ENCODE data around the gene RBM28. TPM values are rescaled to one million over a fixed set of nuclear protein-coding genes. Genes with fewer than 3 reads are reported as not detected.

The RBM28 gene
- polyA plus RNA-seq, 1 donor (not counting 4 experiments of a cell fraction or from before 2014, with no cell fraction given), result 36.4 TPM

- H3K27ac ChIP-seq (ENCODE audit: control insufficient read depth, insufficient read depth, low read length), result no peak overlapping the region
- H3K4me2 ChIP-seq (ENCODE audit: control insufficient read depth, extremely low read depth, insufficient read depth, low read depth, low read length), result no peak overlapping the region
- H3K4me1 ChIP-seq (ENCODE audit: control insufficient read depth, extremely low read depth, insufficient read depth, low read length), result peaks cover 4% of the 10 kb centered on the region
- H2AFZ ChIP-seq (ENCODE audit: control insufficient read depth, low read length), result no peak overlapping the region
- no peaks in the 10 kb centered on the region for H3K9me3 ChIP-seq (ENCODE audit: control insufficient read depth, low read depth, low read length)
- H3K79me2 ChIP-seq (ENCODE audit: control insufficient read depth, insufficient read depth, low read length), result no peaks in the 10 kb centered on the region
- H3K9me1 ChIP-seq (ENCODE audit: control insufficient read depth, extremely low read depth, insufficient read depth, low read length), result no peaks in the 10 kb centered on the region
- no peaks in the 10 kb centered on the region for H3K36me3 ChIP-seq (ENCODE audit: control insufficient read depth in 2 of 2, extremely low read depth in 1 of 2, insufficient read depth in 2 of 2, low read length in 2 of 2)
- dilution Hi-C loops (cut with MboI; ENCODE audit: extremely low pct_ligation_motif_present, low sequenced_read_pairs), result no loop called here
- DNase-seq (ENCODE audit: low read depth, low spot score), result no peak
- peaks cover 39% of the 10 kb centered on the region for H3K27me3 ChIP-seq (ENCODE audit: control insufficient read depth, extremely low read depth, insufficient read depth, low read length)
- H3K4me3 ChIP-seq (ENCODE audit: control insufficient read depth in 2 of 3, extremely low read depth in 1 of 3, insufficient read depth in 2 of 3, low read depth in 1 of 3, low read length in 3 of 3), result no peak overlapping the region
- TF ChIP-seq EZH2 (IDR thresholded peaks at IDR 0.05; ENCODE audit: low read length) (no peak), CTCF (optimal IDR thresholded peaks at IDR 0.05 in 1 of 3, IDR thresholded peaks at IDR 0.05 in 1 of 3, conservative IDR thresholded peaks at IDR 0.05 in 1 of 3; ENCODE audit: extremely low read depth in 1 of 3, insufficient read depth in 2 of 3, low read length in 3 of 3) (no peak)
- no peak overlapping the region for H3K9ac ChIP-seq (ENCODE audit: control insufficient read depth, extremely low read depth, insufficient read depth, low read length)
- no peak for FAIRE-seq
- no peaks in the 10 kb centered on the region for H4K20me1 ChIP-seq (ENCODE audit: control insufficient read depth, extremely low read depth, insufficient read depth, low read length)
Measured at GRCh38 chr7:128352636-128353035, 8.9 kb upstream of the RBM28 start.

GRCh38 chr7:128352153-128352537 is 8.4 kb upstream of the RBM28 start:
- Histone ChIP-seq H3K4me1 (ENCODE audit: control insufficient read depth, extremely low read depth, insufficient read depth, low read length) (peaks cover 4% of the 10 kb centered on the region), H3K9me1 (ENCODE audit: control insufficient read depth, extremely low read depth, insufficient read depth, low read length) (no peaks in the 10 kb centered on the region), H3K27ac (ENCODE audit: control insufficient read depth, insufficient read depth, low read length) (no peak overlapping the region), H3K36me3 (ENCODE audit: control insufficient read depth in 2 of 2, extremely low read depth in 1 of 2, insufficient read depth in 2 of 2, low read length in 2 of 2) (no peaks in the 10 kb centered on the region), H3K27me3 (ENCODE audit: control insufficient read depth, extremely low read depth, insufficient read depth, low read length) (peaks cover 39% of the 10 kb centered on the region), H3K4me3 (ENCODE audit: control insufficient read depth in 2 of 3, extremely low read depth in 1 of 3, insufficient read depth in 2 of 3, low read depth in 1 of 3, low read length in 3 of 3) (no peak overlapping the region), H3K4me2 (ENCODE audit: control insufficient read depth, extremely low read depth, insufficient read depth, low read depth, low read length) (no peak overlapping the region), H2AFZ (ENCODE audit: control insufficient read depth, low read length) (no peak overlapping the region), H3K9ac (ENCODE audit: control insufficient read depth, extremely low read depth, insufficient read depth, low read length) (no peak overlapping the region), H4K20me1 (ENCODE audit: control insufficient read depth, extremely low read depth, insufficient read depth, low read length) (no peaks in the 10 kb centered on the region), H3K9me3 (ENCODE audit: control insufficient read depth, low read depth, low read length) (no peaks in the 10 kb centered on the region), H3K79me2 (ENCODE audit: control insufficient read depth, insufficient read depth, low read length) (no peaks in the 10 kb centered on the region)
- TF ChIP-seq EZH2 (IDR thresholded peaks at IDR 0.05; ENCODE audit: low read length) (peak; percentile 31), CTCF (optimal IDR thresholded peaks at IDR 0.05 in 1 of 3, IDR thresholded peaks at IDR 0.05 in 1 of 3, conservative IDR thresholded peaks at IDR 0.05 in 1 of 3; ENCODE audit: extremely low read depth in 1 of 3, insufficient read depth in 2 of 3, low read length in 3 of 3) (peak; percentile 23 to 58 (median 43))
- dilution Hi-C loops (cut with MboI; ENCODE audit: extremely low pct_ligation_motif_present, low sequenced_read_pairs), result no loop called here
- no peak for DNase-seq (ENCODE audit: low read depth, low spot score)
- no peak for FAIRE-seq

All from keratinocyte (primary cell).